A673 (cell line): ENCODE results near the gene SPO11. TPM values are rescaled to one million over a fixed set of nuclear protein-coding genes. Genes with fewer than 3 reads are reported as not detected.

Experiments
- BruUV-seq: library from RNA; stranded (reverse); fragments of 400-500 nt; replicated peaks from 2 replicates; lab custom pipeline; 2021; lab: Mats Ljungman, UMichigan
- CTCF ChIA-PET: fragments of 300-600 bp; sonication (Branson Sonifier 250); formaldehyde crosslinking; loops from one replicate; lab custom pipeline; 2022; ENCODE audit warnings: antibody characterized with exemption; lab: Charles Lee
- POLR2A ChIA-PET: fragments of 300-600 bp; sonication (Branson Sonifier 250); formaldehyde crosslinking; loops from one replicate; lab custom pipeline; 2022; ENCODE audit warnings: antibody characterized with exemption; ENCODE audit not compliant: low non-redundant PET; lab: Charles Lee
- DNase-seq: peaks from one replicate; pipeline ENCODE4 v3.0.0-alpha.2; 2015; ENCODE audit warnings: low spot score
- H3K27ac ChIP-seq: fragments of 200-600 bp; sonication (generic); 2 replicates; pipeline ENCODE4 v1.5.1; 2016; ENCODE audit warnings: mixed run types, low read depth, mild to moderate bottlenecking, mixed read lengths, antibody characterized with exemption, low read length; ENCODE audit not compliant: poor library complexity, severe bottlenecking
- H3K27me3 ChIP-seq: fragments of 200-600 bp; sonication (generic); replicated peaks from 2 replicates; pipeline ENCODE4 v1.6.1; 2017; ENCODE audit warnings: mixed run types, low read depth, mild to moderate bottlenecking, mixed read lengths, antibody characterized with exemption, low read length; ENCODE audit not compliant: insufficient read depth, poor library complexity
- H3K36me3 ChIP-seq: fragments of 200-600 bp; sonication (generic); 2 replicates; pipeline ENCODE4 v1.6.1; 2016; ENCODE audit warnings: mixed run types, mild to moderate bottlenecking, mixed read lengths, antibody characterized with exemption, low read length; ENCODE audit not compliant: insufficient read depth, poor library complexity, severe bottlenecking
- H3K4me1 ChIP-seq: fragments of 200-600 bp; sonication (generic); 2 replicates; pipeline ENCODE4 v1.6.1; 2017; ENCODE audit warnings: mixed run types, mild to moderate bottlenecking, mixed read lengths, antibody characterized with exemption, low read length; ENCODE audit not compliant: insufficient read depth, poor library complexity, severe bottlenecking
- H3K4me3 ChIP-seq: fragments of 200-600 bp; sonication (generic); 2 replicates; pipeline ENCODE4 v1.5.1; 2016; ENCODE audit warnings: low read depth, mixed run types, mild to moderate bottlenecking, mixed read lengths, low read length; ENCODE audit not compliant: poor library complexity, severe bottlenecking
- H3K9me3 ChIP-seq: fragments of 200-600 bp; sonication (generic); 2 replicates; pipeline ENCODE4 v1.6.1; 2016; ENCODE audit warnings: mixed run types, low read depth, mild to moderate bottlenecking, mixed read lengths, antibody characterized with exemption, low read length; ENCODE audit not compliant: poor library complexity, severe bottlenecking
- EZH2 ChIP-seq: fragments of 200-600 bp; sonication (generic); IDR thresholded peaks from 2 replicates; pipeline ENCODE4 v1.6.1; 2017; ENCODE audit warnings: borderline replicate concordance, low read depth, mild to moderate bottlenecking, mixed read lengths, antibody characterized with exemption, low read length; ENCODE audit not compliant: poor library complexity, severe bottlenecking
- intact Hi-C: fragments of 100-400 bp; cut with micrococcal nuclease; formaldehyde crosslinking; loops from one replicate; pipeline ENCODE4 v1.10.0; 2022; ENCODE audit not compliant: unreplicated experiment
- total RNA-seq: library from RNA; stranded (reverse); gene quantifications from 2 replicates; pipeline ENCODE4 v1.2.3, GENCODE V29; 2021
- TF ChIP-seq, protein P1 (sequence below): fragments of 300-800, 200-600 bp; sonication (generic); conservative IDR thresholded peaks from 2 replicates; pipeline ENCODE4 v1.5.1; 2017; ENCODE audit warnings: low read depth, mild to moderate bottlenecking, antibody characterized with exemption, low read length, moderate library complexity, mixed read lengths

SPO11 gene
- total RNA-seq, 1 experiment from 2014 or later, result not detected

DNA sequence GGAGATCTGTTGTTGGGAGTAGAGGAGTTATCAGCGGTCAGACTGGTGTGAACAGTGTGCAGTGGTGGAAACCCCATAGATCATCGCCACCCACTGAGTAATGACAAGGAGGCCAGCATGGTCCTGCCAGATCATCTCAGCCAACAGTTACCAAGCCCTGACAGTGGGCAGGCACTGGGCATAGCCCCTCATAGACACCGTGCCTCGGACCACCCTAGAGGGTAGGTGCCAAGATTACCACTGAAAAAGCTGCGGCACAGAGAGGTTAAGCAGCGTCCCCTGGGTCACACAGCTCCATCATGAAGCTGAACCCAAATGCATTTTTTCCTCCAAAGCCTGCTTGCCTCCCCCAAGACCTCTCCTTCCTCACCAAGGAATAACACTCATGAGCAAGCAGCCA, 41.7 kb upstream of the SPO11 start:
- Histone ChIP-seq H3K4me3 (no peak overlapping the region), H3K27ac (no peak overlapping the region), H3K9me3 (no peaks in the 10 kb centered on the region), H3K4me1 (no peaks in the 10 kb centered on the region), H3K36me3 (no peaks in the 10 kb centered on the region), H3K27me3 (peaks cover 93% of the 10 kb centered on the region)
- ChIA-PET POLR2A (no interaction called here), CTCF (no interaction called here)
- BruUV-seq, result no TSS peak
- intact Hi-C loops, result no loop called here
- no peak for TF ChIP-seq EZH2
- TF ChIP-seq, protein P1, sequence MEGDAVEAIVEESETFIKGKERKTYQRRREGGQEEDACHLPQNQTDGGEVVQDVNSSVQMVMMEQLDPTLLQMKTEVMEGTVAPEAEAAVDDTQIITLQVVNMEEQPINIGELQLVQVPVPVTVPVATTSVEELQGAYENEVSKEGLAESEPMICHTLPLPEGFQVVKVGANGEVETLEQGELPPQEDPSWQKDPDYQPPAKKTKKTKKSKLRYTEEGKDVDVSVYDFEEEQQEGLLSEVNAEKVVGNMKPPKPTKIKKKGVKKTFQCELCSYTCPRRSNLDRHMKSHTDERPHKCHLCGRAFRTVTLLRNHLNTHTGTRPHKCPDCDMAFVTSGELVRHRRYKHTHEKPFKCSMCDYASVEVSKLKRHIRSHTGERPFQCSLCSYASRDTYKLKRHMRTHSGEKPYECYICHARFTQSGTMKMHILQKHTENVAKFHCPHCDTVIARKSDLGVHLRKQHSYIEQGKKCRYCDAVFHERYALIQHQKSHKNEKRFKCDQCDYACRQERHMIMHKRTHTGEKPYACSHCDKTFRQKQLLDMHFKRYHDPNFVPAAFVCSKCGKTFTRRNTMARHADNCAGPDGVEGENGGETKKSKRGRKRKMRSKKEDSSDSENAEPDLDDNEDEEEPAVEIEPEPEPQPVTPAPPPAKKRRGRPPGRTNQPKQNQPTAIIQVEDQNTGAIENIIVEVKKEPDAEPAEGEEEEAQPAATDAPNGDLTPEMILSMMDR, result no peak
- no peak for DNase-seq

DNA sequence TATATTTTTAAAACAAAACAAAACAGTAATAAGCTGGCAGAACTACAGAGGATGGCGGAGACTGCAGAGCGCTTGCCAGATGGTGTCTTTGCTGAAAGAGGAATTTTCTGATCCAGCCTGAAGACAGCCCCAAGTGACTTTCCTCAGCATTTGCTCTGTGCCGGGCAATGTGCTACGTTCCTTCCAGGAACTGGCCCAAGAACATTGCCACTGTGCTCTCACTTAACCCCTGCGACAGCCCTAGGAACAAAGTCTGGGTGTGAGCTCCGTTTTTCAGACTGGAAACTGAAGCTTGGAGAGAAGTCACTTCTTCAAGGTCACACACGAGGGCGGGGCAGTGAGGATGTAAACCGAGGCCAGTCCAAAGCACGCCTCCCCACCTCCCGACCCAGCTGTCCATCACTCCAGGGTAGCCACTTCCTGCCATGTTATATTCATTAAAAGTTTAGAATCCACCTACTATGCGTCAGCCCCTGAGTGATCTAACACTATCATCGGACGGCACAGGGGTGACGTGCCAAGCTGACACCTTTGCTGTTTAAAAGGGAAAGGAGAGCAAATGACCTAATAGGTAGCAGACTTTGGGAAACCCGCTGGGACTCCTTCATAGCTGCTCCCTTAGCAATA, 40.8 kb upstream of the SPO11 start:
- CTCF ChIA-PET, result no interaction called here

DNA sequence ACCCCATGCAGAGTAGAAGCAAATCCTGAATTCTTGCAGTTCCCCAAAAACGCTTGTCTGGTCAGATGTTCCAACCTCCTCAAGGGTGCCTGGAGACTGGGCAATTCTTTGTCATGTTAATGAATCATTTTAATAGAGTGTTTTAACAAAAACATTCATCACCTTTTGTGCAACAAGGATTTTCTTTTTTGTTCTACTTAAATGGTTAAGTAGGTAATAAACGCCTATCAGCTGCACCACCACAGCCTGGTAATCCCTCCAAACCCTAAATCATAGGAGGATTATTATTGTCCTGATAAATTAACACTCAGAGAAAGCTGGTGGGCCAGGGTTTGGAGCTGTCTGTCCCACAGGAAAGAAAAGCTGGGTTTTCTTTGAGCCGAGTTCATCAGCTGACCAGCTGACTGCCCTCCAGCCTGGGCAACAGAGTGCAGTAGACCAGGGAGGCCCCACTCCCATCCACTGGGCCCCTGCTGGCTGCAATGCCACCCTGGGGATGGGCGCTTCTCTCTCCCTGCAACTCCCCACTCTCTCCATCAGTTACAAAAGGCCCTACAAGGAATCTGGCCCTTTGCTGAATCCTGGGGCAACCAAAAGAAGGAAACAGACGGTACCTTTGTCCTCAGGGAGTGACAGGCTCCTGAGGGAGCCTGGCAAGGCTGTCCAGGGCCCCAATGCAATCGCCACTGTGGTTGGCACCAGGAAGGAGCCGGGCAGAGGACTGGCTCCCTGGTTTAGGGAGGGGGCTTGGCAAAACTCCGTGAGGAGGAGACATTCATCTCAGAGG, 40.0 kb upstream of the SPO11 start:
- peaks cover 92% of the 10 kb centered on the region for H3K27me3 ChIP-seq
- ChIA-PET POLR2A (no interaction called here), CTCF (no interaction called here)
- no peak overlapping the region for H3K4me3 ChIP-seq
- H3K4me1 ChIP-seq, result no peaks in the 10 kb centered on the region
- intact Hi-C loops, result no loop called here
- no peak for TF ChIP-seq EZH2
- TF ChIP-seq, protein P1, result no peak
- DNase-seq, result no peak
- no peak overlapping the region for H3K27ac ChIP-seq
- BruUV-seq, result no TSS peak
- H3K9me3 ChIP-seq, result no peaks in the 10 kb centered on the region
- H3K36me3 ChIP-seq, result no peaks in the 10 kb centered on the region

More for the DNA sequence above, 40.8 kb upstream of the SPO11 start:
- Histone ChIP-seq H3K9me3 (no peaks in the 10 kb centered on the region), H3K27me3 (peaks cover 92% of the 10 kb centered on the region), H3K4me3 (no peak overlapping the region), H3K4me1 (no peaks in the 10 kb centered on the region), H3K36me3 (no peaks in the 10 kb centered on the region), H3K27ac (no peak overlapping the region)
- POLR2A ChIA-PET, result no interaction called here
- intact Hi-C loops, result no loop called here
- no TSS peak for BruUV-seq
- TF ChIP-seq EZH2, result peak; percentile 51
- TF ChIP-seq, protein P1, result no peak
- no peak for DNase-seq
